B cell (primary cell): Measurements from ENCODE around the gene PES1. TPM values are rescaled to one million over a fixed set of nuclear protein-coding genes. Genes with fewer than 3 reads are reported as not detected.

Experiments used
- ATAC-seq: fragments of 200-7000 bp; cut with Tn5 transposase; one replicate; pipeline ENCODE4 v1.10.0; 2021; ENCODE audit warnings: low read depth, mild to moderate bottlenecking, moderate number of reproducible peaks, moderate library complexity
- CTCF ChIA-PET: fragments of 350-600 bp; sonication (Branson Sonifier 250); formaldehyde crosslinking; loops from one replicate; lab custom pipeline; 2021; ENCODE audit warnings: antibody characterized with exemption, inconsistent platforms; lab: Charles Lee
- POLR2A ChIA-PET: fragments of 350-600 bp; sonication (Branson Sonifier 250); formaldehyde crosslinking; loops from one replicate; lab custom pipeline; 2021; ENCODE audit warnings: antibody characterized with exemption; lab: Charles Lee
- DNase-seq: peaks from one replicate; pipeline ENCODE4 v3.0.0; 2013
- H2AFZ ChIP-seq: 2 replicates; pipeline ENCODE4 v1.6.1; 2012; ENCODE audit warnings: mild to moderate bottlenecking, low read depth, low read length; ENCODE audit not compliant: insufficient read depth, poor library complexity, severe bottlenecking
- H3K27ac ChIP-seq, 2 donors: 1 replicate in 1 of 2; 2 replicates in 1 of 2; pipeline ENCODE4 v1.5.1; 2012 to 2013; ENCODE audit warnings: low read length in 2 of 2, mild to moderate bottlenecking in 2 of 2, moderate library complexity in 1 of 2
- H3K27me3 ChIP-seq, 4 experiments: fragments of 200-600 bp in 1 of 4; sonication (generic) in 1 of 4; replicated peaks in 1 of 4; 1 replicate in 2 of 4; 2 replicates in 2 of 4; pipeline versions ENCODE4 v1.6.1 to v1.7.0; 2013 to 2016; ENCODE audit warnings: low read length in 3 of 4, mild to moderate bottlenecking in 2 of 4, mixed read lengths in 1 of 4, moderate library complexity in 1 of 4; ENCODE audit not compliant: insufficient read depth in 4 of 4, control insufficient read depth in 3 of 4; ENCODE audit errors: control extremely low read depth in 1 of 4
- H3K36me3 ChIP-seq, 2 experiments: replicated peaks in 1 of 2; 1 replicate in 1 of 2; 2 replicates in 1 of 2; pipeline versions ENCODE4 v1.6.1 to v1.7.1; 2013; ENCODE audit warnings: low read length in 1 of 2; ENCODE audit not compliant: insufficient read depth in 2 of 2, control insufficient read depth in 1 of 2; ENCODE audit errors: control extremely low read depth in 1 of 2, extremely low read depth in 1 of 2
- H3K4me1 ChIP-seq, 2 donors: fragments of 200-600 bp in 1 of 2; sonication (generic) in 1 of 2; 1 replicate in 1 of 2; 2 replicates in 1 of 2; pipeline versions ENCODE4 v1.5.1 to v1.6.1; 2013 to 2017; ENCODE audit warnings: low read length in 2 of 2; ENCODE audit not compliant: control insufficient read depth in 2 of 2, insufficient read depth in 2 of 2
- H3K4me2 ChIP-seq: replicated peaks from 2 replicates; pipeline ENCODE3; 2012; ENCODE audit warnings: mild to moderate bottlenecking, low read depth, low read length; ENCODE audit not compliant: poor library complexity, severe bottlenecking
- H3K4me3 ChIP-seq, 5 experiments: fragments of 200-600 bp in 1 of 5; sonication (generic) in 1 of 5; 1 replicate in 3 of 5; 2 replicates in 2 of 5; pipeline versions ENCODE4 v1.5.1 to v1.7.0; 2011 to 2016; ENCODE audit warnings: low read length in 4 of 5, mild to moderate bottlenecking in 4 of 5, low read depth in 2 of 5, control low read depth in 1 of 5, moderate library complexity in 1 of 5; ENCODE audit not compliant: insufficient read depth in 1 of 5; ENCODE audit errors: control extremely low read depth in 1 of 5, extremely low read depth in 1 of 5
- H3K79me2 ChIP-seq: fragments of 200-600 bp; sonication (generic); one replicate; pipeline ENCODE4 v1.6.0; 2016; ENCODE audit warnings: low read length; ENCODE audit not compliant: control insufficient read depth, insufficient read depth
- H3K9ac ChIP-seq: fragments of 200-600 bp; sonication (generic); 2 replicates; pipeline ENCODE4 v1.6.1; 2017; ENCODE audit warnings: mild to moderate bottlenecking, low read length, moderate library complexity
- H3K9me3 ChIP-seq, 3 donors: one replicate each; pipeline versions ENCODE4 v1.6.1 to v1.7.1; 2013; ENCODE audit warnings: low read length in 2 of 3; ENCODE audit not compliant: control insufficient read depth in 2 of 3, insufficient read depth in 1 of 3; ENCODE audit errors: control extremely low read depth in 1 of 3
- H4K20me1 ChIP-seq: 2 replicates; pipeline ENCODE4 v1.6.0; 2012; ENCODE audit warnings: mild to moderate bottlenecking, low read length; ENCODE audit not compliant: insufficient read depth, control insufficient read depth, poor library complexity, severe bottlenecking
- H3K27ac Mint-ChIP-seq: one replicate; pipeline ENCODE4 v1.8.0; 2021; ENCODE audit warnings: mixed read lengths
- H3K27me3 Mint-ChIP-seq: one replicate; pipeline ENCODE4 v1.8.0; 2021; ENCODE audit warnings: mixed read lengths
- H3K4me1 Mint-ChIP-seq: one replicate; pipeline ENCODE4 v1.8.0; 2021; ENCODE audit warnings: mixed read lengths
- H3K4me3 Mint-ChIP-seq: one replicate; pipeline ENCODE4 v1.8.0; 2021; ENCODE audit warnings: mixed read lengths
- H3K9me3 Mint-ChIP-seq: one replicate; pipeline ENCODE4 v1.8.0; 2022; ENCODE audit warnings: mixed read lengths; ENCODE audit not compliant: insufficient read depth
- EZH2 ChIP-seq: IDR thresholded peaks from 2 replicates; pipeline ENCODE4 v1.6.1; 2012; ENCODE audit warnings: borderline replicate concordance, low read depth, mild to moderate bottlenecking, moderate library complexity, low read length; ENCODE audit not compliant: insufficient read depth, poor library complexity, severe bottlenecking
- WGBS: methylation state at CpG from one replicate; pipeline ENCODE4 v1.1.5; 2013; ENCODE audit warnings: missing lambda C conversion rate; ENCODE audit not compliant: insufficient coverage; 5-methylcytosine and 5-hydroxymethylcytosine counted together
- intact Hi-C: fragments of 100-400 bp; cut with micrococcal nuclease; formaldehyde crosslinking; loops from one replicate; pipeline ENCODE4 v1.10.0; 2022
- polyA plus RNA-seq: library from polyadenylated mRNA; depleted of rRNA; stranded (reverse); fragments of >200 nt; gene quantifications from 2 replicates; pipeline ENCODE4 v1.2.3, GENCODE V29; 2012
- total RNA-seq, 2 donors: library from RNA; stranded (reverse); fragments of 120-200 nt in 1 of 2; gene quantifications; 1 replicate in 1 of 2; 2 replicates in 1 of 2; pipeline versions ENCODE4 v1.2.3 to v1.2.4, GENCODE V29; 2013 to 2022
- TF ChIP-seq, protein P1 (sequence below): fragments of 200-600 bp; IDR thresholded peaks from one replicate; pipeline ENCODE4 v1.8.0; 2022; ENCODE audit warnings: antibody characterized with exemption, mild to moderate bottlenecking

The PES1 gene
- total and polyA plus RNA-seq, 2 donors (not counting 1 experiment from before 2014, with no cell fraction given), result 38.1 to 75.2 TPM

DNA sequence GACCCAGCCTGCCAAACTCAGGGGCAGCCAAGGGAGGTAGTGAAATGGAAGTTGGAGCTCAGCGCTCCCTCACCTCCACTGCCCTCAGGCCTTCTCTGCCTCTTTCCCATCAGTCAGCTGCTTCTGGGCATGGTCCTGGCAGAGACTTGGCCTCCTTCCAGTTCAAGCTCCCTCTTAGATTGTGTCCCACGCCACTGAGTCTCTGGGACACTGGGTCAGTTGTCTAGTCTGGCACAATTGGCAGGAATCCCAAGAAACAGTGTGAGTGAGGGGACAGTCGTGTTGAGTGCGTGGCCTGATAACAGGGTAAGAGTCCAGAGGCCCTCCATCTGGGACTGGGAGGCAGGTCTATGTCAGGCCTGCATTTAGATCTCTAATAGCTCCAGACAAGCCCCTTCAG is 36.8 kb upstream of the PES1 start:
- H3K79me2 ChIP-seq, result no peaks in the 10 kb centered on the region
- no peaks in the 10 kb centered on the region for H3K4me1 Mint-ChIP-seq
- no peaks in the 10 kb centered on the region for H3K27me3 Mint-ChIP-seq
- 86% methylated on average over 2 of the region's 4 CpGs for whole genome bisulfite sequencing
- no peak overlapping the region for H3K9ac ChIP-seq
- no peak overlapping the region for H2AFZ ChIP-seq
- H3K4me3 Mint-ChIP-seq, result no peak overlapping the region
- ATAC-seq (no peak), DNase-seq (no peak)
- no peak overlapping the region for H3K4me3 ChIP-seq
- H3K9me3 Mint-ChIP-seq, result no peaks in the 10 kb centered on the region
- TF ChIP-seq, protein P1, sequence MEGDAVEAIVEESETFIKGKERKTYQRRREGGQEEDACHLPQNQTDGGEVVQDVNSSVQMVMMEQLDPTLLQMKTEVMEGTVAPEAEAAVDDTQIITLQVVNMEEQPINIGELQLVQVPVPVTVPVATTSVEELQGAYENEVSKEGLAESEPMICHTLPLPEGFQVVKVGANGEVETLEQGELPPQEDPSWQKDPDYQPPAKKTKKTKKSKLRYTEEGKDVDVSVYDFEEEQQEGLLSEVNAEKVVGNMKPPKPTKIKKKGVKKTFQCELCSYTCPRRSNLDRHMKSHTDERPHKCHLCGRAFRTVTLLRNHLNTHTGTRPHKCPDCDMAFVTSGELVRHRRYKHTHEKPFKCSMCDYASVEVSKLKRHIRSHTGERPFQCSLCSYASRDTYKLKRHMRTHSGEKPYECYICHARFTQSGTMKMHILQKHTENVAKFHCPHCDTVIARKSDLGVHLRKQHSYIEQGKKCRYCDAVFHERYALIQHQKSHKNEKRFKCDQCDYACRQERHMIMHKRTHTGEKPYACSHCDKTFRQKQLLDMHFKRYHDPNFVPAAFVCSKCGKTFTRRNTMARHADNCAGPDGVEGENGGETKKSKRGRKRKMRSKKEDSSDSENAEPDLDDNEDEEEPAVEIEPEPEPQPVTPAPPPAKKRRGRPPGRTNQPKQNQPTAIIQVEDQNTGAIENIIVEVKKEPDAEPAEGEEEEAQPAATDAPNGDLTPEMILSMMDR, result no peak
- TF ChIP-seq EZH2, result no peak
- POLR2A ChIA-PET, result no interaction called here
- no peaks in the 10 kb centered on the region for H4K20me1 ChIP-seq
- H3K9me3 ChIP-seq, result no peaks in the 10 kb centered on the region
- H3K4me1 ChIP-seq, result no peaks in the 10 kb centered on the region
- H3K27me3 ChIP-seq, result no peaks in the 10 kb centered on the region
- H3K27ac Mint-ChIP-seq, result no peak overlapping the region
- intact Hi-C loops, result no loop called here
- H3K27ac ChIP-seq, result no peak overlapping the region
- H3K36me3 ChIP-seq, result no peaks in the 10 kb centered on the region
- CTCF ChIA-PET, result interaction anchor here (0.6 to 0.8 kb wide), 2 partner anchors 293 to 673 kb away, joined by 3 to 4 read pairs; no protein-coding TSS in a partner anchor
- H3K4me2 ChIP-seq, result no peak overlapping the region

- no peak overlapping the region for H3K9ac ChIP-seq
- no peak for DNase-seq
- H3K27ac Mint-ChIP-seq, result no peak overlapping the region
- H3K4me3 ChIP-seq, result no peak overlapping the region
- no peak overlapping the region for H3K4me2 ChIP-seq
- TF ChIP-seq EZH2, result no peak
- TF ChIP-seq, protein P1, result no peak
- no peaks in the 10 kb centered on the region for H3K27me3 ChIP-seq
- no peak for ATAC-seq
- no peak overlapping the region for H3K4me3 Mint-ChIP-seq
- intact Hi-C loops, result no loop called here
- POLR2A ChIA-PET, result no interaction called here
- H2AFZ ChIP-seq, result no peak overlapping the region
- no peaks in the 10 kb centered on the region for H3K4me1 ChIP-seq
- H4K20me1 ChIP-seq, result no peaks in the 10 kb centered on the region
- no peaks in the 10 kb centered on the region for H3K27me3 Mint-ChIP-seq
- H3K9me3 Mint-ChIP-seq, result no peaks in the 10 kb centered on the region
- 97% methylated on average over 5 of the region's 5 CpGs for WGBS
- no peaks in the 10 kb centered on the region for H3K79me2 ChIP-seq
- no peaks in the 10 kb centered on the region for H3K4me1 Mint-ChIP-seq
- no peaks in the 10 kb centered on the region for H3K9me3 ChIP-seq
- no peak overlapping the region for H3K27ac ChIP-seq
- H3K36me3 ChIP-seq, result no peaks in the 10 kb centered on the region
- CTCF ChIA-PET, result no interaction called here
Observed at GRCh38 chr22:30627471-30627870, 35.8 kb upstream of the PES1 start.
